Cardiac septum (tissue), 1 donor: ENCODE measurements around the gene STRBP. TPM values are rescaled to one million over a fixed set of nuclear protein-coding genes. Genes with fewer than 3 reads are reported as not detected.
"Not testable (repeated sequence)": the region's sequence is repeated elsewhere in the genome, so short reads cannot be mapped to it uniquely, and the experiment has no call there.

Experiments used
- DNase-seq: peaks from one replicate; pipeline ENCODE4 v3.0.0-alpha.2; 2020; ENCODE audit warnings: low spot score
- intact Hi-C: fragments of 100-400 bp; cut with DNase I; formaldehyde crosslinking; loops from one replicate; pipeline ENCODE4 v1.14.0; 2022
- long read RNA-seq: library from polyadenylated mRNA; unstranded; transcript quantifications from one replicate; pipeline ENCODE4 v2.0.0, GENCODE V29; 2021
- total RNA-seq: library from RNA; stranded (reverse); fragmentation: NEBNext Ultra II Directional; extraction: Animal tissue kit (Norgen Biotek cat#: 25700); gene quantifications from one replicate; pipeline ENCODE4 v1.2.1, GENCODE V29; 2021
- donor health status: DM: no; HTN: no; CAD: no.

STRBP gene
- total RNA-seq = 16.1 TPM
- long read RNA-seq, partial matches to known transcripts = 4 of 18 reads
- long read RNA-seq, other reads (novel, unspliced or antisense) = 14 of 18 reads

DNA sequence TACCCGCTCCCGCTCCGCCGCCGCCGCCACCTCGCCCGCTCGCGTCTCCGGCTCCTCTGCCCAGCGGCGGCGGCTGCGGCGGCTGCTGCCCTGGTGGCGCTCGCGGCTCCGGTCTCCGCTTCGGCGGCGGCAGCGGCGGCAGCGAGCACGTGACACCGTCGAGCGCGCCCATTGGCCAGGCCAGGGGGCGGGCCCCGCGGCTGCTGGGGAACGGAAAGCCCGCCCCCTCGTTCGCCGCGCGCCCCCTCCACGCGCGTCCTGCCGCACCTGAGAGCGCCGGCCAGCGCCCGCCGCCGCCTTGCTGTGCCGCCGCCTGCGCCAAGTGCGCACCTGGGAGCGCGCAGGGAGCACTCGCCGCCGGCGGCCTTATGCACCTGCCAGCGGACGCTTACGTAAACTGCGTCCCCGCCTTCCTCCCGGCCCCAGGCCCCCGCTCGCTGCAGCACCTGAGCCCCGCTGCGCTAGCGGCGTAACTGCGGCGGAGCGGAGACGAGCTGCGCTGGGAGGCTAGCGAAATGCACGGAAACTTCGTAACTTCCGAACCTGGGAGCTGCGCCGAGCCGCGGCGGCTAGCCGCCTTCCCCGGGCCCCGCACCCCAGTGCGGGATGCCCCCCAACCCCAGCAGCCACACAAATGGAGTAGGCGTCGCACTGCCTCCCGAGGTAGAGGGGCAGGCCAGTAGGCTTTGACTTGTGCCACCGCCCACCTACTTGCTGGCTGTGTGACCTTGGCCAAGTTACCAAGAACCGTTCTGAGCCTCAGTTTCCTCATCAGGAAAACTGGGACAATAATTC is at the start of gene STRBP:
TSS of gene STRBP (minus strand) at position 122 of the 795 bp plus-strand sequence. CDS start 84,452 bp downstream, outside the sequence.
- DNase-seq = peak; percentile 95
- intact Hi-C loops = loop anchor here (5.0 kb wide), 1 partner anchor 74 kb away; no protein-coding TSS in a partner anchor

DNA sequence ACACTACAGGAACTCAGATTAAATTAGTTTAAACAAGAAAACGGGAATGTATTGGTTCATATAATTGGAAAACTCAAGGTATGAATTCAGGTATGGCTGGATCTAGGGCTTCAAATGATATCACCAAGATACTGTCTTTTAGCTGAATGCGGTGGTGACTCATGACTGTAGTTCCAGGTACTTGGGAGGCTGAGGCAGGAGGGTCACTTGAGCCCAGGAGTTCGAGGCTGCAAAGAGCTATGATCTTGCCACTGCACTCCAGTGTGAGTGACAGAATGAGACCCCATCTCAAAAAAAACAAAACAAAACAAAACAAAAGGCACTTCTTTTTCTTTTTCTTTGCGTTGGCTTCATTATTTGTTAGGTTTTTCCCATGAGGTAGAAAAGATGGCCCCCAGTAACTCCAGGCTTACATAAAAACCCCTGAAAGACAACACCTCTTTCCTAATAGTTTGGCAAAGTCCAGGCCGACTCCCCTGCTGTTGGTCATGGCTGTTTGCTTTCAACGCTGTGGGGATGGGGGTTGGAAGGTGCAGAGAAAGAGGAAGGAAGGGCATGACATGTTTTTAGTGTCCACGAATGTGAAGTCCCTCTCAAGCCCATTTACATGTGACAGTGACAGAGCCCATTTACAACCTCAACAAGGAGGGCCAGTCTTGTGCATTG is 47.8 kb upstream of the STRBP start:
- intact Hi-C loops = no loop called here
- peak; percentile 15 for DNase-seq

DNA sequence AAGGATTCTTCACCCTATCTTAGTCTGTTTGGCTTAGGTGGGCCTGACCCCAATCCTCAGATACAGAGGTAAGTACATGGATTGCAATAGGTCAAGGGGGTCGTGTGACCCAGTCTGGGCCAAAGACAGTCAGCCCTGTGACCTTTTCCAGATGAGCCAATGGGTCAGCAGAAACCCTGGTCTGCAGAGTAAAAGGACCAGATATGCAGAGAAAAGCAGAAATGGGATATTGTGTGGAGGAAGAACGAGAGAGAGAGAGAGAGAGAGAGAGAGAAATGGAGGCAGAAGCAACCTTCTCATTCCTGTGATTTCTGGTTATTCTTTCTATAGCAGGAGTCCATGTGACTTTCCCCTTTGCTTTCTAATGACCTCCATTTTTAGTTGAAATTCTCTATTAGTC is 47.2 kb upstream of the STRBP start:
- DNase-seq = no peak
- intact Hi-C loops = no loop called here

DNA sequence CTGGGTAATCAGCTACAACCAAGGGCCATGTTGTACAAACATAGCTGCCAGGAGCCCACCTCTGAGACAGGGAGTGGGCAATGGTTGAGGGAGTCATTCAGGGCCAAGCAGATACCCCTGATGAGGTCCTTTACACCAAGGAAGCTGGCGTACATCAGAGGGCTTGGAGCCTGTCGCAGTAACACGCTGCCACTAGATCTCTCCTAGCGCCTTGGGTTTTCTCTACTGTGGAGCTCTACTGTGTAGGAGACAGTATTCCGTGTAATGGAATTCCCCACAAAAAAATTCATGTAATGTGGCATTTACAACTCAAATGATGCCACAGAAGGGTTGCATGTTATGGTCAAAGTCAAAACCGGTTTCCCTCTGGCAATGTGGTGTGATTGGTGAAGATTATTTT is 46.2 kb upstream of the STRBP start:
- intact Hi-C loops = no loop called here
- DNase-seq = peak; percentile 36

DNA sequence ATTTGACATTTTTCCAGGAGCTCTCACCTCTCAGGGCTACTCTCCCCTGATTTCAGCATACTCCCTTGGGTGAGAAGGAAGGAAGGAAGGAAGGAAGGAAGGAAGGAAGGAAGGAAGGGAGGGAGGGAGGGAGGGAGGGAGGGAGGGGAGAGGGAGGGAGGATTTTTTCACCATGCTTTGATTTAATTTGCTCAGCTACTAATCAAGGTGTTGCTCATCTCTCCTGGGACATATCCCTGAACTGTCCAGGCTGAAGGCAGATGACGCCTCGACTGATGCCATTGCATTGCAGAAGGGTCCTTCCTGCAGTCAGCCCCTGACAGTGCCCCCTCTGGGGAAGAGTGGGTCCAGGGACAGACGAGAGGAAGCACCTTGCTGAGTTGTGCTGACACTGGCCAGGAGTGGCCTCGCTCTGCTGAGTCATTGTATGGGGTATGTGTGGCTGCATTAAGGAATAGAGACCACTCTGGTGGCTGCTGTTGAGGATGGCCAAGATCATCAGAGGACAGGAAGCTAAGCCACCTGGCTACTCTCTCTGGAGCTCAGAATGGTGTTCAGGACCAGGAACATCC is 44.0 kb upstream of the STRBP start:
- intact Hi-C loops = no loop called here
- DNase-seq = peak; percentile 14

DNA sequence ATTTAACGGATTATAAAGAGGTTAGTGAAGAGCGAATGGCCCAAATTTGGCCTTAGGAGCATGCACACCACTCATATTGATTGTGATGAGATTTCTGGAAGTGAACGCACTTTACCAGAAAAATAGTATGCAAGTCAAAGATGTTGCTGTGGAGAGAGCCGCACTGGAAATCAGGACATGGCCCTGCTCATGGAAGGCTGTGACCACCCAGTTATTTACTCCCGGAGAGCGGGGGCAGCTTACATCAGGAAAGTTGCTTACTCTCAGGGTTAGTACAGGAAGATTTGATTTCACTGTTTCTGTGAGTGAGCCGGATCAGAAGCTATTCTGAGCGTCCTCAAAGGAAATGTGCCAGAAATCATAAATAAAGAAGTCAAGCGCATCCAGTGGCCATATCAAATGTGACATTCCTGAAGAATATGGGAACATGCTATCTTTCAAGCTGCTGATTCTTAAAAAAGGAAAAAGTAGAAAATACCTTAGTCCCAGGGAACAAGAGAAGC is 42.9 kb upstream of the STRBP start:
- no peak for DNase-seq
- intact Hi-C loops = no loop called here

DNA sequence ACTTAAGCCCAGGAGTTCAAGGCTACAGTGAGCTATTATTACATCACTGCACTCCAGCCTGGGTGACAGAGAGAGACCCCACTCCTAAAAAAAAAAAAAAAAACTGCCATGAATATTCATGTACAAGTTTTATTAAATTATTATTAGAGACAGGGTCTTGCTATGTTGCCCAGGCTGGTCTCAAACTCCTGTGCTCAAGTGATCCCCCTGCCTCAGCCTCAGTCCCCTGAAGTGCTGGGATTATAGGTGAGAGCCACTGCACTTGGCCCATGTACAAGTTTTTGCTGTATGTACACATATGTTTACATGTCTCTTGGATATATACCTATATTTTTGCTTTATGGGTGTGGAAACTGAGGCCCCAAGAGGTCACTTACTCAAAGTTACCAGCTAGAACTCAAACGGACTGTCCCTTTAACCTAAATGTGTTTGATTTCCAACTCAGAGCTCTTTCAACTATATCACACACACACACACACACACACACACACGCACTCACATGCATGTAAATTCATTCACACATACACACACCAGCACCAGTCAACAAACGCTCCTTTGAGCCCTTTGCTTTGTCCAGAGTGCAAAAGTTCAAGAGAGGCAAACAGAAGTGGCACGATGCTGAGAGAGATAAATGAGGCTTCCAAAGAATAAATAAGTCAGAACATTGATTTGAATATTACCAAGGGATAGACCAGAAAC is 42.3 kb upstream of the STRBP start:
- intact Hi-C loops = no loop called here
- peak; percentile 1 for DNase-seq

DNA sequence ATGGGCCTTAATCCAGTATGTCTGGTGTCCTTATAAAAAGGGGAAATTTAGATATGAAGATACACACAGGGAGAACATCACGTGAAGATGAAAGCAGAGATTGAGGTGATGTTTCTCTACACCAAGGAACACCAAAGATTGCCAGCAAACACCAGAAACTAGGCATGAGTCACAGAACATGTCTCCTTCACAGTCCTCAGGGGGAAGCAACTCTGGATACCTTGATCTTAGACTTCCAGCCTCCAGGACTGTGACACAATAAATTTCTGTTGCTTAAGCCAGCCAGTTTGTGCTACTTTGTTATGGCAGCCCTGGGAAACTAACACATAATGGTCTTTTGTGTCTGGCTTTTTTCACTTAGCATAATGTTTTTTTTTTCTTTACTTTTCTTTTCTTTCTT is 41.2 kb upstream of the STRBP start:
- intact Hi-C loops = no loop called here
- DNase-seq = no peak

DNA sequence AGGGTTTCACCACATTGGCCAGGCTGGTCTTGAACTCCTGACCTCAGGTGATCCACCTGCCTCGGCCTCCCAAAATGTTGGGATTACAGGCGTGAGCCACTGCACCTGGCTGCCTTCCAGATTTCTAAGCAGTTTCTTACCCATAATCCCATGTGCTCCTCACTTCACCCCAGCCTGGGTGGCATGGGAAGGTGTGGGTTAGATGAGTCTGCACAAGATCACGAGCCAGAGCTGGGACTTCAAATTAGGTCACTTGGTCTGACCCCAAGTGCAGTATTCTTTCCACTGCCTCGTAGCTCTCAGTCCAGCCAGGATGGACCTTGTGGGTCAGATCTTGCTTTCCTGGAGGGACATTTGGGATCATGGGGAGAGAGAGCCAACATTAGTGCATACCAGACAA is 37.5 kb upstream of the STRBP start:
- intact Hi-C loops = no loop called here
- DNase-seq = no peak

DNA sequence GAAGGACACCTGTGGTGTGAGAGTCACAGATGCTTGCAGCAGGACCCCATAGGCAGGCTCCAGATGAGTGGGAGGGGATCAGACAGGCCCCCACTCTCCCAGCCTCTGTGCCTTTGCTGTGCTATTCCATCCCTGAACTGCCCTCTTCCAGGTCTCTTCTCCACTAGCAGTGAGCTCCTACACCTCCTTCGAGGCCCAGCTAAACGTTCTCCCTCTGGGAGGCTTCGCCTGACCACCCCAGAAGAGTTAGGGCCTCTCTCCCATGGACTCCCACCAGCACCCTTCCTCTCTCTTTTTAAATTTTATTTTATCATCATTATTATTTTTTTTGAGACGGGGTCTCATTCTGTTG is 35.9 kb upstream of the STRBP start:
- intact Hi-C loops = no loop called here
- DNase-seq = no peak

DNA sequence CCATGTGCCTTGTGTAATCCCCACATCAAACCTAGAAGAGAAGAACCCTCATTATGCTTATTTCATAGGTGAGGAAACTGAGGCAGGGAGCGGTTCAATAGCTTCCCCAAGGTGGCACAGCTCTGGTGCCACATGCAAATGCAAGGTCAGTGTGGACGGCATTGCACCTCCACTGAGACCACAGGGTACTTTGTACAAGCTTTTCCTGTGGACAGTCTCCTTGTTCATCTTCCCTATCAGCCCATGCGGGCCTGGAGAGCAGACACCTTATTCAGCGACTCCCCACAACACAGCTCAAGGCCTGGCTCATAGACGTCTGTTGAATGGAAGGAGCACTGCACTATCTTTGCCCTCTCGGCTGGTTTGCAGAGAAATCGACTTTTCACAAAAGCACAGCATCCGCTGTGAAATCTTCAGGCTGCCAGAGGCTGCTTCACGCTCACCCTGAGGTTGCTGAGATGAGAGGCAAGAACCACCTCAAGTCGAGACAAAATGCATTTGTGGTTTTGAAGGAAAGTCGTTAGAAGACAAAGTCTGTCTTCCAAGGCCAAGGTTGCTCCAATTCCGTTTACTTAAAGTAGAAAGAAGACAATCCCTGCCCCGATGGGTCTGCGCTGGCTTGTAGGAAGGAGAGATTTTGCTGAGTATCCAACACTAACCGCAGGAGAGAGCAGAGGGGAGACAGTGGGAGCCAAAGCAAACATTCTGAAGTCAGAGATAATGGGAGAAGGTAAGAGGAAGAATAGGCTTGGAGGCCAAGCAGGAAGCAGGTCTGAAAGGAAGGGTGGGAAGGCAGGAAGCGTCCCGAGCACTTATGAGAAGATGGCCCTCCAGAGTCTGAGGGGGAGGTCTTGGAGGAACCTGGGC is 34.2 kb upstream of the STRBP start:
- intact Hi-C loops = no loop called here
- no peak for DNase-seq

DNA sequence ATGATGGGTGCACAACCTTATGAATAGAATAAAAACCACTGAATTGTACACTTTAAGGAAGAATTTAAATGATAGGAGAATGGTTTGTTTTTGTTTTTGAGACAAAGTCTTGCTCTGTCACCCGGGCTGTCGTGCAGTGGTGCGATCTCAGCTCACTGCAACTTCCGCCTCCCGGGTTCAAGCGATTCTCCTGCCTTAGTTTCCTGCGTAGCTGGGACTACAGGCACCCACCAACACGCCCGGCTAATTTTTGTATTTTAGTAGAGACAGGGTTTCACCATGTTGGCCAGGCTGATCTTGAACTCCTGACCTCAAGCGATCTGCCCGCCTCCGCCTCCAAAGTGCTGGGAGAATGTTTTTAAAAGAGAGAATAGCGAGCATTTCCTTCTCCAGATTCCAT is 33.5 kb upstream of the STRBP start:
- DNase-seq, intact Hi-C loops: not testable (repeated sequence)

DNA sequence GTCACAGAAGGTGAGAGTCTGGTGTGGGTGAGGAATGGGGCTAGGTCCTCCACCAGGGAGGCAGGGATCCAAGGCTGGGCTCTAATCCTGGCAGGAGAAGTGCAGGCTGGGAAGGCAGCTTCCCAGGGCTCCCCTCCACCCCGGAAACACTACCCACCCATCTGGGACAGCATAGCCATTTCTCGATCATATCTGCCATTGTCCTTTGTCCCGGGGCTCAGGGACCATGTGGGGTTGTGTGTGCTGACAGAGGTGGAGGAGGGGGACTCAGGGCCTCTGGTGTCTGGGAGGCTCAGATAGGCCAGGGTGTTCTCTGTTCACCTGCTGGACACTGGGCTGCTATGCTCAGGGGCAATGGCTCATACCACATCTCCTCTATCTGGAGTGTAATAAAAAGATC is 32.2 kb upstream of the STRBP start:
- intact Hi-C loops = no loop called here
- DNase-seq = no peak

DNA sequence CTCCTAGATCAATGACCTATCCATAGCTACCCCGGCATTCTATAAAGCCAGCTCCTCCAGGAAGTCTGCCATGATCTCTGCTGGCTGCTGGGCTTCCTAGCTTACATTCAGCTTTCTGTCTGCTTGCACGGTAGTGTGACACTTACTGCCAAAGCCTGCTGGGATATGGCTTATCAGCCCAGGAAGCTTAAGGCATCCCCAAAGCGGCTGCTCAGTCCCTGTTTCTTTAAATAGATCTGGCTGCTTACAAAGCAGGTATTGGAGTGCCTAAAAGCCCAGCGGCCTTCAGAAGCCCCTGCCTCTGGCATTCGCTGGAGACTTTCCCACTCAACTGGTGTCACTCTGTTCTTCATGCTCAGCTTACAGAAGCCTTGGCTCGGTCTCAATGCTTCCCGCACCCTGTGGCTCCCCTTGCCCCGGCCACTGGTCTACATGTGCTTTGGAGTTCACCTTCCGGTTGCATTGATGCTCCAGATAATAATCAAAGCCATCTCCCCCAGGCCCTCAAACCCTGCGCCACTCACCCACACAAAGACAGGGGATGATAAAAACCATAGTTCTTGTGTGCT is 31.3 kb upstream of the STRBP start:
- intact Hi-C loops = loop anchor here (2.0 kb wide), 1 partner anchor 17 kb away; no protein-coding TSS in a partner anchor
- no peak for DNase-seq

DNA sequence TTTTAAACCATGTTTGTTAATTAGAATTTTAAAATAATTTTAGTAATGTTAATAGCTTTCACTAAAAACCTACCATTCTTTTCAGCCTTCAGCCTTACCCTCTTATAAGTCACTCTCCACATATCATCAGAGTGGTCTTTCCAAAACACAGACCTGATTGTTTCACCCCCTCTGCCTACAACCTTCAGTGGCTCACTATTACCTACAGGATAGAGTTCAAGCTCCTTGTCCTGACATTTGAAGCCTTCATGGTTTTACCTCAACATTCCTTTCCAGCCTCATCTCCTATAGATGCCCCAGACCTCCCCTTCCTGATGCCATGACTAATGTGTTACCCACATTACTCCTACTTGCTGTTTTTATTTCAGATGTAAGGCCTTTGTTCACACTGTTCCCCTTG is 27.8 kb upstream of the STRBP start:
- intact Hi-C loops = no loop called here
- no peak for DNase-seq

DNA sequence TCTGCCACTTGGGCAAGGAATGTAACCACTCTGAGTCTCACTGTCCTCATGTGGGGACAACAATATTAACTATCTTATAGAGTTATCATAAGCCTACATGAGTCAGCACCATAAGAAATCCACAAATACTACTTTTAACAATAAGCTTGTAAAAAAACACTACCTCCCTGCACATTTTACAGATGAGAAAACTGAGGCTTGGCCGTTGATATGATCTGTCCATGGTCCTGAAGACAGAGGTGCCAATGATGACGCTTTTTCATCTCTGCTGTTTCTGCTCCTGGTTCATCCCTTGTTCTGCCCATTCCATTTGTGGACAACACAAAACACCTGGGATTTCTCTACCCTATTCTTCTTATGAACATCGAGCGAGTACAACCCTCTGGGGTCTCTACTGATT is 23.4 kb upstream of the STRBP start:
- DNase-seq = no peak
- intact Hi-C loops = no loop called here

DNA sequence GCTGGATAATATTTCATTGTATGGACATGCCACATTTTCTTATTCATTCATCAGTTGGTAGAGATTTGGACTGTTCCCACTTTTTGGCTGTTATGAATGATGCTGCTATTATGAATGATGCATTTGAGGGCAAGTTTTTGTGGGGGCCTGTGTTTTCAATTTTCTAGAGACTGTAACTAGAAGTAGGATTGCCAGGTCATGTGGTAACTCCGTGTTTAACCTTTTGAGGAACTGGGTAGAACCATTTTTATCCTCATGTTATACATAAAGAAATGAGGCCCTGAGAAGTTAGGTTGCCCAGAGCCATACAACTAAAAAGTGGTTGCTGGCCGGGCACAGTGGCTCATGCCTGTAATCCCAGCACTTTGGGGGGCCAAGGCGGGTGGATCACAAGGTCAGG is 22.4 kb upstream of the STRBP start:
- no peak for DNase-seq
- intact Hi-C loops = no loop called here

DNA sequence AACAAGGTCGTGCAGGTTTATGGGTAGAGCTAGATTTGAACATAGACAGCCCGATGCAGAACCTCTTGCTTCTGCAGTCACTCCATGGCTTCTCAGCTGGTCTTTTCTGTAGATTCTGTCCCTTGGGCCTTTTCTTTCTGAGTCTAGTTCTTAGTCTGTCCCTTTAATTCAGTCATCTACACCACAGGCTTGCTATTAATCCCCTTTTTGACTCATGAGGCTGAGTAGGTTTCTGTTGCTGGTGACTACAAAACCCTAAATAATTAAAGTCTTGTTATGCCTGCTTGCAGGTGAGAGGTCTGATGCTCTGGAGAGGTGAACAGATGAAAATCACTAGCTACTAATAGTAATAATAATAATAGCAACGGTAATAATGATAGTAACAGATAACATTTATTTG is 19.3 kb upstream of the STRBP start:
- intact Hi-C loops = no loop called here
- no peak for DNase-seq

DNA sequence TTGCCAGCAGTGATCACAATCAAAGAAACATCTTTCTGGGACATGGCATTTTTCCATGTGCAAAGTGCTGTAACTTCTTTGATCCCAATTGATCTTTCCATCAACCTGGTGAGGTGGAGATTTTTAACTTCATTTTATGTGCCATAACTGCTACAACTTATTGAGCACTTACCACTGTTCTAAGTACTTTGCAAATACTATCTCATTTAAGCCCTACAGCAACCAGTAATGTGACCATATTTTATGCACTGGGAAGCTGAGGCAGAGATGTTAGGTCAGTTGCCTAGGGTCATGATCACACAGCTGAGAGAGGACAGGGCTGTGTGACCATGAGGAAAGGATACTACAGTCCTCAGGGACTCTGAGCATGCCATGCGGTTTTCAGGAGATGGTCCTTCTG is 17.9 kb upstream of the STRBP start:
- intact Hi-C loops = no loop called here
- DNase-seq = no peak
